Nephron (organoid): ENCODE data around the gene TRIM63.
A peak's percentile ranks its signal among the peaks of the same experiment; 100 is the strongest.

Experiments
- H3K27ac Mint-ChIP-seq, 3 experiments: 2 replicates each; pipeline ENCODE4 v1.8.0; 2020; ENCODE audit warnings: mixed read lengths in 3 of 3, mild to moderate bottlenecking in 2 of 3, moderate library complexity in 1 of 3
- H3K27me3 Mint-ChIP-seq: 2 replicates; pipeline ENCODE4 v1.8.0; 2021; ENCODE audit warnings: low read depth, mild to moderate bottlenecking, moderate library complexity, mixed read lengths
- H3K36me3 Mint-ChIP-seq: 2 replicates; pipeline ENCODE4 v1.8.0; 2020; ENCODE audit warnings: low read depth, mixed read lengths
- H3K4me1 Mint-ChIP-seq: 2 replicates; pipeline ENCODE4 v1.8.0; 2020; ENCODE audit warnings: mixed read lengths
- H3K4me3 Mint-ChIP-seq, 3 experiments: 2 replicates each; pipeline ENCODE4 v1.8.0; 2020; ENCODE audit warnings: mild to moderate bottlenecking in 3 of 3, mixed read lengths in 3 of 3, moderate library complexity in 2 of 3
- H3K9me3 Mint-ChIP-seq: 2 replicates; pipeline ENCODE4 v1.8.0; 2020; ENCODE audit warnings: mixed read lengths
- TF ChIP-seq, protein P1 (sequence below), 3 experiments: fragments of 200-600 bp; sonication (generic); IDR thresholded peaks; one replicate each; pipeline ENCODE4 v1.5.0; 2021; ENCODE audit warnings: antibody characterized with exemption in 3 of 3; ENCODE audit not compliant: unreplicated experiment in 3 of 3

The TRIM63 gene

DNA sequence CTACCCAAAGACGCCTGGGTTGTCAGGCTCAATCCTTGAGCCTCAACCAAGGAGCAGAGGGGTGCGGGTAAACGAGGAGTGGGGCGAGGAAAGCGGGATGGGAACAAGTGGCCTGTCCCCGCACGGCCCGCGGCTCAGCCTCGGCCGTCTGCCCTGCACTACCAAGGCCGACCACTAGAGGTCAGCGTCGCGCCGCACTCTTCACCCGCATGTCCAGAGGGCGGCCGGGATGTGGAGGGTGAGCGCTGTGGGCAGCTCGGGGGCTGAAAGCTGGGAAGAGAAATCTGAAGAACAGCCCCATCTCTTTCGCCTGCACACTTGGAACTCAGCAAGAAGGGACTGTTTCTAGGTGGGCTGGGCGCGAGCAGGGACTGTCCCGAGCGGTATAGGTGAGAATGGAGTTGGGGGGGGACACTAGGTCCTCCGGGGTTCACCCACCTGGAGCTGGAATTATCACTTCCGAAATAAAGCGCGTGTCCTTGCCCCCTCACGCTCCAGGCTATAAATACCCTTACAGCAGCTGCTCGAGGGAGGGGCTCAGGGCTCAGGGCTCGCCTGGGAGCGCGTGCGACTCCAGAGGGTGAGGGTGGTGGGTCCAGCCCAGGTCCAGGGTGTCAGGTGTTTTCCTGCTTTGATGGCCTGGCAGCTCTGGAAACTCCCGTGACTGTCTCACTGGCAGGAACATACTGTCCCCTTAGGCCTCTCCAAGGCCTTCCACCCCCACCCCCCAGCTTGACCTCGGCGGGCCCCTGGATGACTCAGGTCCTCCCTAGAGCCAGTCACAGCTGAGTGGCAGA, 31.3 kb downstream of the TRIM63 start:
- H3K4me3 Mint-ChIP-seq = peak overlapping the region; percentile 90 to 96 (median 95)
- H3K9me3 Mint-ChIP-seq = no peaks in the 10 kb centered on the region
- H3K27me3 Mint-ChIP-seq = peaks cover 42% of the 10 kb centered on the region
- H3K4me1 Mint-ChIP-seq = no peaks in the 10 kb centered on the region
- TF ChIP-seq, protein P1, sequence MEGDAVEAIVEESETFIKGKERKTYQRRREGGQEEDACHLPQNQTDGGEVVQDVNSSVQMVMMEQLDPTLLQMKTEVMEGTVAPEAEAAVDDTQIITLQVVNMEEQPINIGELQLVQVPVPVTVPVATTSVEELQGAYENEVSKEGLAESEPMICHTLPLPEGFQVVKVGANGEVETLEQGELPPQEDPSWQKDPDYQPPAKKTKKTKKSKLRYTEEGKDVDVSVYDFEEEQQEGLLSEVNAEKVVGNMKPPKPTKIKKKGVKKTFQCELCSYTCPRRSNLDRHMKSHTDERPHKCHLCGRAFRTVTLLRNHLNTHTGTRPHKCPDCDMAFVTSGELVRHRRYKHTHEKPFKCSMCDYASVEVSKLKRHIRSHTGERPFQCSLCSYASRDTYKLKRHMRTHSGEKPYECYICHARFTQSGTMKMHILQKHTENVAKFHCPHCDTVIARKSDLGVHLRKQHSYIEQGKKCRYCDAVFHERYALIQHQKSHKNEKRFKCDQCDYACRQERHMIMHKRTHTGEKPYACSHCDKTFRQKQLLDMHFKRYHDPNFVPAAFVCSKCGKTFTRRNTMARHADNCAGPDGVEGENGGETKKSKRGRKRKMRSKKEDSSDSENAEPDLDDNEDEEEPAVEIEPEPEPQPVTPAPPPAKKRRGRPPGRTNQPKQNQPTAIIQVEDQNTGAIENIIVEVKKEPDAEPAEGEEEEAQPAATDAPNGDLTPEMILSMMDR (IDR thresholded peaks at IDR 0.05; ENCODE audit: unreplicated experiment in 3 of 3) = peak; percentile 98 to 100 (median 99)
- peak overlapping the region in 1 of 3 experiments; percentile 77 for H3K27ac Mint-ChIP-seq
- H3K36me3 Mint-ChIP-seq = no peaks in the 10 kb centered on the region

DNA sequence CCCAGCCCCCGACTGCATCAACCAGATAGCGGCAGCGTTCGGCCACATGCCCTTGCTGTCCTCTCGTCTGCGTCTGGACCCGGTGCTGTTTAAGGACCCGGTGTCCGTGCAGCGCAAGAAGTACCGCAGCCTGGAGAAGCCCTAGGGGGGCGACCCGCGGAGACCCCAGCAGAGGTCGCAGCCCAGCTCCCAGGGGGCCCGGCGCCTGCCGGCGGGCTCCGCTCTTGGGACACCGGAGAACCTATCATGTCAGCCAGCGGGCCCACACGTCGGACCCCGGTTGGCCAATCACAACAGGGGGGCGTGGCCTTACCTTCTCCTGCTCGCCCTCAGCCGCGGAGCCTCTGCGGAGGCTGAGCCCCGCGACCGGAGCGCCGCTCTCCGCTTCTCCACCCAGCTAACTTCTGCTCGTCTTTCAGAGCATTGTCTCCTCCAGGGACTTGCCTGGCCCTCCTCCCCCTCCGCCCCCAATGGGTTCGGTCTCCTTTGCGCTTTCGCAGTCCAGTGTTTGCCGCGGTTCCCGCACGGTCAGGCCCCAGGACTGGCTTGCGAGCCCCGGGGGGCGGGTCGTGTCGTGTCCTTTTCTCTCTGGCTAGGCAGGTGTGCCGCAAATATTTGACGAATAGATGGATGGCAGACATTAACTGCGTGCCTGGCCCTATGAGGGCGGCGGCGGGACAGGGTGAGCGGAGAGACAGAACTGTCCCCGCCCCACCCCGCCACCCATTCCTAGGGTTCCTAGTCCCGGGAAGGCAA, 32.0 kb downstream of the TRIM63 start:
- H3K4me3 Mint-ChIP-seq = peak overlapping the region; percentile 90 to 96 (median 95)
- H3K36me3 Mint-ChIP-seq = no peaks in the 10 kb centered on the region
- peaks cover 39% of the 10 kb centered on the region for H3K27me3 Mint-ChIP-seq
- no peaks in the 10 kb centered on the region for H3K4me1 Mint-ChIP-seq
- peak overlapping the region in 1 of 3 experiments; percentile 77 for H3K27ac Mint-ChIP-seq
- TF ChIP-seq, protein P1 (IDR thresholded peaks at IDR 0.05; ENCODE audit: unreplicated experiment in 3 of 3) = no peak
- H3K9me3 Mint-ChIP-seq = no peaks in the 10 kb centered on the region

DNA sequence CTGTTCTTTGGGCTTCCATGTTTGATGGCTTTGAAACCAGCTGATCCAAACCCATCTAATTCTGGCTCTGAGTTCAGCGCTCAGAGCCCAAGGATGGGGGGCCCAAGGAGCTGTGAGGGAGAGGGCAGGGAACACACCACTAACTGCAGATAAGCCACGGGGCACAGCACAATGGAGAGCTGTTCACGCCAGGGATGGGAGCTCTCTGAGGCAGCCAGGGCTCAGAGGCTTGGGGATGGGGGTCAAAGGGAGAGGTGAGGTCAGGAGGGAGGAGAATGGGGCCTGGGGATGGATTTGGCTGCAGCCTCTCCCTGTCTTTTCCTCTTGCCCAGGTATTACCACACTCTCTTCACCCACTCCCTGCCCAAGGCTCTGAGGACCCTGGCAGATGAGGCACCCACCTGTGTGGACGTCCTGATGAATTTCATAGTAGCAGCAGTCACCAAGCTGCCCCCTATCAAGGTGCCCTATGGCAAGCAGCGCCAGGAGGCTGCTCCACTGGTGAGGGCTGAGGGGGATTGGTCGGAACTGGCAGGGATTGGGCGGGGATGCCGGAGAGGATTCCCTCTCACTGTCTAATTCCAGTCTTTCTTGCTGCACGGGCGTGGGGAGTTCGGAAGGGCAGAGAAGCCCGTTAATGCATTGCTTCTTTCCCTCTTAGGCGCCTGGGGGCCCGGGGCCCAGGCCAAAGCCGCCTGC, 32.8 kb downstream of the TRIM63 start:
- no peaks in the 10 kb centered on the region for H3K9me3 Mint-ChIP-seq
- TF ChIP-seq, protein P1 (IDR thresholded peaks at IDR 0.05; ENCODE audit: unreplicated experiment in 3 of 3) = no peak
- no peak overlapping the region for H3K27ac Mint-ChIP-seq
- peak overlapping the region; percentile 90 to 96 (median 95) for H3K4me3 Mint-ChIP-seq
- H3K4me1 Mint-ChIP-seq = no peaks in the 10 kb centered on the region
- H3K36me3 Mint-ChIP-seq = no peaks in the 10 kb centered on the region
- H3K27me3 Mint-ChIP-seq = peaks cover 39% of the 10 kb centered on the region

DNA sequence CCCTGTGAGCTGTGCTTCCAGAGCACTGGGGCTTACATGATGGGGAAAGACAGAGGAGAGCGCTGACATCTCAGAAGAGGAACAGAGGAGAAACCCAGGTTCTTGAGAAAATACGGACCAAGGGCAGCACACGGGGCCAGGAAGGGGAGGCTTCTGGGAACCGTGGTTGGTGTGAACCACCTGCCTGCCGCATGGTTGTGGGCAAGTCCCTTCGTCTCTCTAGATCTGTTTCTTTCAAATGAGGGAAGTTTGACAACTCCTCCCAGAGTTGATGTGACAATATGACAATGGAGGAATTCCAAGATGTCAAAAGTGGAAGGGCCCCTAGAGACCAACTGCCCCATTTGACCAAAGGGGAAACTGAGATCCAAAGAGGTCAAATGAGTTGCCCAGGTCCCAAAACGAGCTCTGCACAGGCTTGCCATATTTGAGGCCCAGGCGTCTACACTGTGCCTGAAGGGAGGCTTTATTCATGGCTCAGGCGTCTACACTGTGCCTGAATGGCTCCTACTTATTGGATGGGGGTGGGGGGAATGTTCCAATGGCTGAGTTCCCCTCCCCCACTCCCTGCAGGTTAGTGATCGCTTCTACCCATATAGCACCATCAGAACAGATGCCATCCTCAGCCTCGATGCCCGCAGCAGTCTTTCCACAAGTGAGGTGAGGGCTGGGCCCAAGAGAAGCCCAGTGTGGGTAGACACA, 34.6 kb downstream of the TRIM63 start:
- Mint-ChIP-seq H3K36me3 (no peaks in the 10 kb centered on the region), H3K27me3 (peaks cover 29% of the 10 kb centered on the region), H3K4me3 (peak overlapping the region; percentile 37 to 54 (median 44)), H3K27ac (no peak overlapping the region), H3K9me3 (no peaks in the 10 kb centered on the region), H3K4me1 (peaks cover 2% of the 10 kb centered on the region)
- TF ChIP-seq, protein P1 (IDR thresholded peaks at IDR 0.05; ENCODE audit: unreplicated experiment in 3 of 3) = no peak

DNA sequence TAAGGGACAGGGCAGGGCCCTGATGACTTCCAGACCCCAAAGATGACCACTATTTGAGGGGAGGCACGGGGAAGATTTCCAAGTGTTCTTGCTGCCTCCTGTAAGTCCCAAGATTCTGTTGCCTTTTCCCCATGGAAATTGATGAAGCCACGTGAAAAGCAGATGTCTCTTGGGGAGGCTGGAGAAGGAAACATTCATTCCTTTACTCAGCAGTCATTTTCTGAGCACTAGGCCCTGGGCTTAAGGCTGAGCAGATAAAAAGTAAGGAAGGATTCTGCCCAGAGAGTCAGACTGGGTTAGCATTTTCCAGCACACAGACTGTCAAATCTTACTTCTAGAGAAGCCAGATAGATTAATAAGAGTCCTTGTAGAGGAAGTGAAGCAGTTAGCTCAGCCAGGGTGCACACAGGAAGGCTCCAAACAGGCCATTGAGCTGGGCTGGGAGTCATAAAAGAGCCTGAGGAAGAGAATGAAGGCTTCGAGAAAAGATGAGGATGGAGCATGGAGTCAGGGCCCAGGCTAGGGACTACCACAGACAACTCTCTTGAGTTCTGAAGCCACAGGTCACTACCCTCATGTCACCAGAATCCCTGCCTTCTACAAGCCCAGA, 35.7 kb downstream of the TRIM63 start:
- TF ChIP-seq, protein P1 (IDR thresholded peaks at IDR 0.05; ENCODE audit: unreplicated experiment in 3 of 3) = no peak
- Mint-ChIP-seq H3K4me1 (peaks cover 11% of the 10 kb centered on the region), H3K27me3 (peaks cover 33% of the 10 kb centered on the region), H3K9me3 (no peaks in the 10 kb centered on the region), H3K4me3 (peak overlapping the region in 2 of 3 experiments; percentile 9 to 33), H3K36me3 (no peaks in the 10 kb centered on the region), H3K27ac (no peak overlapping the region)
